Smooth muscle cell (in vitro differentiated cells): ENCODE measurements around the gene TSKU. TPM values are rescaled to one million over a fixed set of nuclear protein-coding genes. Genes with fewer than 3 reads are reported as not detected.

Source experiments
- DNase-seq: peaks from one replicate; lab custom pipeline; 2025; ENCODE audit not compliant: unreplicated experiment; lab: John Stamatoyannopoulos, UW
- H2AFZ ChIP-seq: fragments of 200-600 bp; sonication (generic); 2 replicates; pipeline ENCODE4 v1.6.0; 2016; ENCODE audit warnings: antibody characterized with exemption, low read depth, mild to moderate bottlenecking
- H3F3A ChIP-seq: fragments of 200-600 bp; sonication (generic); 2 replicates; pipeline ENCODE4 v1.6.0; 2017; ENCODE audit warnings: antibody characterized with exemption, low read depth
- H3K27ac ChIP-seq: fragments of 200-600 bp; sonication (generic); 2 replicates; pipeline ENCODE4 v1.5.1; 2016; ENCODE audit warnings: low read depth, mild to moderate bottlenecking
- H3K27me3 ChIP-seq: fragments of 200-600 bp; sonication (generic); 2 replicates; pipeline ENCODE4 v1.6.1; 2016; ENCODE audit warnings: low read depth, mild to moderate bottlenecking
- H3K36me3 ChIP-seq: fragments of 200-600 bp; sonication (generic); 2 replicates; pipeline ENCODE4 v1.5.1; 2016; ENCODE audit warnings: low read depth
- H3K4me1 ChIP-seq: fragments of 200-600 bp; sonication (generic); 2 replicates; pipeline ENCODE4 v1.5.1; 2016; ENCODE audit warnings: low read depth
- H3K4me2 ChIP-seq: fragments of 200-600 bp; sonication (generic); 2 replicates; pipeline ENCODE4 v1.6.0; 2016; ENCODE audit warnings: mild to moderate bottlenecking
- H3K4me3 ChIP-seq: fragments of 200-600 bp; sonication (generic); 2 replicates; pipeline ENCODE4 v1.5.1; 2016; ENCODE audit warnings: mild to moderate bottlenecking
- H3K79me2 ChIP-seq: fragments of 200-600 bp; sonication (generic); 2 replicates; pipeline ENCODE4 v1.6.0; 2016; ENCODE audit warnings: low read depth, mild to moderate bottlenecking
- H3K9ac ChIP-seq: fragments of 200-600 bp; sonication (generic); 2 replicates; pipeline ENCODE4 v1.6.0; 2016; ENCODE audit warnings: low read depth
- H3K9me3 ChIP-seq: fragments of 200-600 bp; sonication (generic); replicated peaks from 2 replicates; pipeline ENCODE4 v1.5.1; 2016; ENCODE audit warnings: low read depth
- H4K20me1 ChIP-seq: fragments of 200-600 bp; sonication (generic); 2 replicates; pipeline ENCODE4 v1.6.0; 2016; ENCODE audit warnings: low read depth
- WGBS: methylation state at CpG from one replicate; pipeline ENCODE4 v1.1.7; 2016; ENCODE audit warnings: low lambda C conversion rate; 5-methylcytosine and 5-hydroxymethylcytosine counted together
- polyA plus RNA-seq: library from polyadenylated mRNA; unstranded; fragments of >200 nt; fragmentation: Nextera tagmentation; extraction: Ambion mirVana; gene quantifications from 2 replicates; pipeline ENCODE4 v1.2.1, GENCODE V29; 2016
- total RNA-seq: library from RNA; depleted of rRNA; stranded (reverse); fragments of >200 nt; gene quantifications from 2 replicates; pipeline ENCODE4 v1.2.3, GENCODE V29; 2014
- TF ChIP-seq, protein P1 (sequence below): fragments of 200-600 bp; sonication (generic); IDR thresholded peaks from 2 replicates; pipeline ENCODE4 v1.5.1; 2017; ENCODE audit warnings: borderline replicate concordance, mild to moderate bottlenecking, antibody characterized with exemption; ENCODE audit not compliant: insufficient read depth, poor library complexity, severe bottlenecking

The TSKU gene
- total and polyA plus RNA-seq, 2 experiments from 2014 or later, result 75.2 to 144 TPM

DNA sequence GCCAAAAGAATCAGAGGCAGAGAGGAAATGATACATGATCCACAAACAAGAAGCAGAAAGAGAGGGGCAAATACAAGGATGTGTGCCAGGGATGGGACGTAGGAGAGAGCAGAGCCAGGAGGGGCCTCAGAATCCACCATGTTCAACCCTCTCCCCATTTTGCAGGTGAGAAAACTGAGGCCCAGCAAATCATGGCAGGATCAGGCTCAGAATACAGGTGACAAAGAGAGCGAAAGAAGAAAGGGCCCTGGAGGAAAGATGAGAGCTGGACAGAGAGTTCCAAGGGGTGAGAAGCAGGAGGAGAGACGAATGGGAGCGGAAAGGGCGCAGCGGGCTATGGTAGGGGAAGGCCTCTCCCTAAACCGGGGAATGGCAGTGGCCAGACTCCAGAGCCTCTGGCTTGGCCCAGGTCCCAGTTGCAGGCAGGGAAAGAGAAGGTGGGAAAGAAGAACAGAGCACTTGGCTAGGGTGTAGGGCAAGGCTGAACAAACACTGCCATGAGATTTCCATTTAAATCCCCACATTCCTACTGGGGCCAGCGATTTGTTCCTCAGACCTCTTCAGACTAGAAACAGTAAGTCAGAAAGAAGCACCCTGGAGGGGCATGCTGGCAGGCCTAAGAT lies 44.4 kb upstream of the TSKU start:
- H3K9ac ChIP-seq, result no peak overlapping the region
- TF ChIP-seq, protein P1, sequence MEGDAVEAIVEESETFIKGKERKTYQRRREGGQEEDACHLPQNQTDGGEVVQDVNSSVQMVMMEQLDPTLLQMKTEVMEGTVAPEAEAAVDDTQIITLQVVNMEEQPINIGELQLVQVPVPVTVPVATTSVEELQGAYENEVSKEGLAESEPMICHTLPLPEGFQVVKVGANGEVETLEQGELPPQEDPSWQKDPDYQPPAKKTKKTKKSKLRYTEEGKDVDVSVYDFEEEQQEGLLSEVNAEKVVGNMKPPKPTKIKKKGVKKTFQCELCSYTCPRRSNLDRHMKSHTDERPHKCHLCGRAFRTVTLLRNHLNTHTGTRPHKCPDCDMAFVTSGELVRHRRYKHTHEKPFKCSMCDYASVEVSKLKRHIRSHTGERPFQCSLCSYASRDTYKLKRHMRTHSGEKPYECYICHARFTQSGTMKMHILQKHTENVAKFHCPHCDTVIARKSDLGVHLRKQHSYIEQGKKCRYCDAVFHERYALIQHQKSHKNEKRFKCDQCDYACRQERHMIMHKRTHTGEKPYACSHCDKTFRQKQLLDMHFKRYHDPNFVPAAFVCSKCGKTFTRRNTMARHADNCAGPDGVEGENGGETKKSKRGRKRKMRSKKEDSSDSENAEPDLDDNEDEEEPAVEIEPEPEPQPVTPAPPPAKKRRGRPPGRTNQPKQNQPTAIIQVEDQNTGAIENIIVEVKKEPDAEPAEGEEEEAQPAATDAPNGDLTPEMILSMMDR, result no peak
- no peak overlapping the region for H3K27ac ChIP-seq
- no peaks in the 10 kb centered on the region for H4K20me1 ChIP-seq
- WGBS, result 95% methylated on average over 8 of the region's 8 CpGs
- DNase-seq, result no peak
- H3K79me2 ChIP-seq, result no peaks in the 10 kb centered on the region
- H3K4me2 ChIP-seq, result no peak overlapping the region
- no peak overlapping the region for H3K4me3 ChIP-seq
- no peaks in the 10 kb centered on the region for H3K27me3 ChIP-seq
- H3K36me3 ChIP-seq, result no peaks in the 10 kb centered on the region
- H3F3A ChIP-seq, result no peaks in the 10 kb centered on the region
- H3K9me3 ChIP-seq, result no peaks in the 10 kb centered on the region
- no peaks in the 10 kb centered on the region for H3K4me1 ChIP-seq
- no peak overlapping the region for H2AFZ ChIP-seq

DNA sequence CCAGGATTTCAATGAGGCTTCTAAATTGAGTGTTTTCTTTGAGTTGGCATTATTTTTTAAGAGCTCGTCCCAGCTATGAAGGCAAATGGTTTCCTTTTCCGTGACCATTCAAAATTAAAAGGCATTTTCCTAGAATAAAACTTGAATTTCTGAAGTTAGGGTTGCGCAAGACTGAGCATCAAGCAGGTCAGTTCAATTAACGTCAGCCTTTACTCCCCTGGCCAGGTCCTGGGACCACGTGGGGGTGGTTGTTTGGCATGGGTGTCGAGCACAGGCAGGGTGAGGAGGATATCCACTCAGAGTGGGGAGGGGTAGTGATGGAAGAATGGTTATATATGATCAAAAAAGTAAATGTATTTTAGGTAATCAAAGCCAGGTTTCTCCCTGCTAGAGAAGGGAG lies 43.4 kb upstream of the TSKU start:
- Histone ChIP-seq H3K4me3 (no peak overlapping the region), H3K4me2 (no peak overlapping the region), H3F3A (no peaks in the 10 kb centered on the region), H2AFZ (no peak overlapping the region), H3K9me3 (no peaks in the 10 kb centered on the region), H4K20me1 (no peaks in the 10 kb centered on the region), H3K27ac (no peak overlapping the region), H3K4me1 (peaks cover under 1% of the 10 kb centered on the region), H3K27me3 (no peaks in the 10 kb centered on the region), H3K9ac (no peak overlapping the region), H3K36me3 (no peaks in the 10 kb centered on the region), H3K79me2 (no peaks in the 10 kb centered on the region)
- WGBS, result 74% methylated on average over 6 of the region's 6 CpGs
- TF ChIP-seq, protein P1, result no peak
- no peak for DNase-seq

DNA sequence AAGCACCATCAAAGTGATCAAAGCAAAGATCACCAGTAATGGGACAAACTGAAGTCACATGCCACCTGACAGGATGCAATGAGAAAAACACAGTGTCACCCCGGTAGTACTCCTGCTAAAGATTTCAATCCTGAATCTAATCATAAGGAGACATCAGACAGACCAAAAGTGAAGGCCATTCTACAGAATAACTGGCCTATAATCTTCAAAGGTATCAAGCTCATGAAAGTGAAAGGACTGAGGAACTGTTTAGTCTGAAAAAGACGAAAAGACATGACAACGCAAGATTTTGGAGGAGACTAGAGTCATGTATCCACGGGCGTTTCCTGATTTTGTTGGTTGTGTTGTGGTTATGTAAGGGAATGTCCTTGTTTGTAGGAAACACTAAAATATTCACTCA lies 42.4 kb upstream of the TSKU start:
- Histone ChIP-seq H3K27me3 (no peaks in the 10 kb centered on the region), H3K4me2 (no peak overlapping the region), H2AFZ (no peak overlapping the region), H3K79me2 (no peaks in the 10 kb centered on the region), H3K36me3 (no peaks in the 10 kb centered on the region), H3F3A (no peaks in the 10 kb centered on the region), H3K9me3 (no peaks in the 10 kb centered on the region), H3K27ac (no peak overlapping the region), H3K4me1 (peaks cover 3% of the 10 kb centered on the region), H3K4me3 (no peak overlapping the region), H3K9ac (no peak overlapping the region), H4K20me1 (no peaks in the 10 kb centered on the region)
- WGBS, result 78% methylated on average over 5 of the region's 5 CpGs
- TF ChIP-seq, protein P1, result no peak
- DNase-seq, result no peak

DNA sequence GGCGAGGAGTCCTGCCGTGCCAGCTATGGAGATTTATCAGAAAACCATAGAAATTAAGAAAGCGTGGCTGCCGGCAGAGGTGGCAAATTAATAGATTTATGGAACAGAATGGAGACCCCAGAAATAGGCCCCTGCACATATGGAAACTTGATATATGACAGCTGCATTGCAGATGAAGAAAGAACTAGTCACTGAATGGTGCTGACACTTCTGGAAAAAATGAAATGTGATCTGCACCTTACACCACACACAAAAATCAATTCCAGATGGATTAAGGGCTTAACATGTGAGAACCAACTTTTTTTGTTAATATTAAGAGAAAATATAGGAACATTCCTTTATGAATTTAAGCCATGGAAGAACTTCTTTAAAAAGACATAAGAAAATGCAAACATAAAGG lies 40.3 kb upstream of the TSKU start:
- WGBS, result 67% methylated on average over 4 of the region's 4 CpGs
- H3K27ac ChIP-seq, result no peak overlapping the region
- TF ChIP-seq, protein P1, result no peak
- peaks cover 7% of the 10 kb centered on the region for H3K4me1 ChIP-seq
- no peaks in the 10 kb centered on the region for H3K36me3 ChIP-seq
- no peak overlapping the region for H2AFZ ChIP-seq
- no peaks in the 10 kb centered on the region for H3K79me2 ChIP-seq
- no peaks in the 10 kb centered on the region for H3F3A ChIP-seq
- no peak overlapping the region for H3K9ac ChIP-seq
- no peak for DNase-seq
- no peak overlapping the region for H3K4me3 ChIP-seq
- H3K9me3 ChIP-seq, result no peaks in the 10 kb centered on the region
- H3K4me2 ChIP-seq, result no peak overlapping the region
- no peaks in the 10 kb centered on the region for H4K20me1 ChIP-seq
- no peaks in the 10 kb centered on the region for H3K27me3 ChIP-seq
